Panc1 (cell line): ENCODE measurements around the gene COL4A2. TPM values are rescaled to one million over a fixed set of nuclear protein-coding genes. Genes with fewer than 3 reads are reported as not detected.

ENCODE experiments used
- ATAC-seq: fragments of 200-7000 bp; cut with Tn5 transposase; 2 replicates; pipeline ENCODE4 v1.9.1; 2020; ENCODE audit warnings: mild to moderate bottlenecking, moderate library complexity
- BruUV-seq: library from RNA; stranded (reverse); fragments of 400-500 nt; replicated peaks from 2 replicates; lab custom pipeline; 2021; lab: Mats Ljungman, UMichigan
- CTCF ChIA-PET: fragments of 300-600 bp; sonication (Branson Sonifier 250); formaldehyde crosslinking; loops from one replicate; lab custom pipeline; 2022; ENCODE audit warnings: antibody characterized with exemption; lab: Charles Lee
- POLR2A ChIA-PET: fragments of 300-600 bp; sonication (Branson Sonifier 250); formaldehyde crosslinking; loops from one replicate; lab custom pipeline; 2022; ENCODE audit warnings: antibody characterized with exemption; lab: Charles Lee
- DNase-seq: peaks from one replicate; pipeline ENCODE4 v3.0.0-alpha.2; 2010; ENCODE audit warnings: low read depth, low spot score
- H3K27ac ChIP-seq: 2 replicates; pipeline ENCODE4 v1.5.1; 2011; ENCODE audit warnings: mild to moderate bottlenecking, low read length, inconsistent platforms
- H3K27me3 ChIP-seq: fragments of 200-500 bp; sonication (Bioruptor generic); 2 replicates; pipeline ENCODE4 v1.6.0; 2014; ENCODE audit warnings: low read length, inconsistent platforms; ENCODE audit not compliant: control insufficient read depth, insufficient read depth
- H3K36me3 ChIP-seq: fragments of 200-500 bp; sonication (Bioruptor generic); 2 replicates; pipeline ENCODE4 v1.5.1; 2014; ENCODE audit warnings: inconsistent platforms, mild to moderate bottlenecking, low read length, moderate library complexity; ENCODE audit not compliant: control insufficient read depth, insufficient read depth
- H3K4me1 ChIP-seq: 2 replicates; pipeline ENCODE4 v1.5.1; 2011; ENCODE audit warnings: inconsistent platforms, mild to moderate bottlenecking, low read length, moderate library complexity; ENCODE audit not compliant: control insufficient read depth, insufficient read depth
- H3K4me3 ChIP-seq, 2 experiments: 2 replicates each; pipeline ENCODE4 v1.5.1; 2011 to 2012; ENCODE audit warnings: low read depth in 2 of 2, low read length in 2 of 2, mild to moderate bottlenecking in 2 of 2, inconsistent platforms in 1 of 2, moderate library complexity in 1 of 2
- H3K9me3 ChIP-seq: fragments of 200-500 bp; sonication (Bioruptor generic); 2 replicates; pipeline ENCODE4 v1.5.1; 2014; ENCODE audit warnings: low read depth, mild to moderate bottlenecking, inconsistent platforms, low read length, moderate library complexity; ENCODE audit not compliant: control insufficient read depth, insufficient read depth
- POLR2AphosphoS5 ChIP-seq: IDR thresholded peaks from 2 replicates; pipeline ENCODE4 v1.6.1; 2012; ENCODE audit warnings: mild to moderate bottlenecking, low read depth, low read length, moderate library complexity
- SIN3A ChIP-seq: IDR thresholded peaks from 2 replicates; pipeline ENCODE4 v1.6.1; 2012; ENCODE audit warnings: low read depth, mild to moderate bottlenecking, low read length, moderate library complexity, borderline replicate concordance; ENCODE audit not compliant: insufficient read depth
- TCF7L2 ChIP-seq: IDR thresholded peaks from 2 replicates; pipeline ENCODE4 v1.6.1; 2011; ENCODE audit warnings: mild to moderate bottlenecking, low read depth, low read length, inconsistent platforms
- in situ Hi-C: cut with HindIII; loops from 2 replicates; pipeline ENCODE4 v1.10.0; 2016; ENCODE audit warnings: low sequenced_read_pairs, low pct_unique_long_range_greater_than_20kb
- intact Hi-C: fragments of 100-400 bp; cut with micrococcal nuclease; formaldehyde crosslinking; loops from one replicate; pipeline ENCODE4 v1.10.0; 2022; ENCODE audit not compliant: unreplicated experiment
- total RNA-seq: library from RNA; stranded (reverse); gene quantifications from one replicate; pipeline ENCODE4 v1.2.1, GENCODE V29; 2021; ENCODE audit not compliant: unreplicated experiment
- TF ChIP-seq, protein P1 (sequence below), 2 experiments: IDR thresholded peaks; 2 replicates each; pipeline ENCODE4 v1.6.1; 2011 to 2012; ENCODE audit warnings: low read depth in 2 of 2, control low read depth in 1 of 2, low read length in 1 of 2, mild to moderate bottlenecking in 1 of 2, moderate library complexity in 1 of 2; ENCODE audit not compliant: insufficient read depth in 1 of 2
- TF ChIP-seq, protein P2 (sequence below): fragments of 450-650 bp; IDR thresholded peaks from 2 replicates; pipeline ENCODE4 v1.5.1; 2017; ENCODE audit warnings: mild to moderate bottlenecking

COL4A2 gene
- total RNA-seq, 1 experiment from 2014 or later, result 3.0 TPM

- H3K36me3 ChIP-seq, result no peaks in the 10 kb centered on the region
- ATAC-seq, result no peak
- in situ Hi-C loops (no loop called here), intact Hi-C loops (no loop called here)
- ChIA-PET POLR2A (no interaction called here), CTCF (no interaction called here)
- H3K27me3 ChIP-seq, result no peaks in the 10 kb centered on the region; the same call in 1 of the 2 replicates
- DNase-seq, result no peak
- H3K27ac ChIP-seq, result no peak overlapping the region
- TF ChIP-seq TCF7L2 (no peak), SIN3A (no peak), POLR2AphosphoS5 (no peak)
- TF ChIP-seq, protein P1, sequence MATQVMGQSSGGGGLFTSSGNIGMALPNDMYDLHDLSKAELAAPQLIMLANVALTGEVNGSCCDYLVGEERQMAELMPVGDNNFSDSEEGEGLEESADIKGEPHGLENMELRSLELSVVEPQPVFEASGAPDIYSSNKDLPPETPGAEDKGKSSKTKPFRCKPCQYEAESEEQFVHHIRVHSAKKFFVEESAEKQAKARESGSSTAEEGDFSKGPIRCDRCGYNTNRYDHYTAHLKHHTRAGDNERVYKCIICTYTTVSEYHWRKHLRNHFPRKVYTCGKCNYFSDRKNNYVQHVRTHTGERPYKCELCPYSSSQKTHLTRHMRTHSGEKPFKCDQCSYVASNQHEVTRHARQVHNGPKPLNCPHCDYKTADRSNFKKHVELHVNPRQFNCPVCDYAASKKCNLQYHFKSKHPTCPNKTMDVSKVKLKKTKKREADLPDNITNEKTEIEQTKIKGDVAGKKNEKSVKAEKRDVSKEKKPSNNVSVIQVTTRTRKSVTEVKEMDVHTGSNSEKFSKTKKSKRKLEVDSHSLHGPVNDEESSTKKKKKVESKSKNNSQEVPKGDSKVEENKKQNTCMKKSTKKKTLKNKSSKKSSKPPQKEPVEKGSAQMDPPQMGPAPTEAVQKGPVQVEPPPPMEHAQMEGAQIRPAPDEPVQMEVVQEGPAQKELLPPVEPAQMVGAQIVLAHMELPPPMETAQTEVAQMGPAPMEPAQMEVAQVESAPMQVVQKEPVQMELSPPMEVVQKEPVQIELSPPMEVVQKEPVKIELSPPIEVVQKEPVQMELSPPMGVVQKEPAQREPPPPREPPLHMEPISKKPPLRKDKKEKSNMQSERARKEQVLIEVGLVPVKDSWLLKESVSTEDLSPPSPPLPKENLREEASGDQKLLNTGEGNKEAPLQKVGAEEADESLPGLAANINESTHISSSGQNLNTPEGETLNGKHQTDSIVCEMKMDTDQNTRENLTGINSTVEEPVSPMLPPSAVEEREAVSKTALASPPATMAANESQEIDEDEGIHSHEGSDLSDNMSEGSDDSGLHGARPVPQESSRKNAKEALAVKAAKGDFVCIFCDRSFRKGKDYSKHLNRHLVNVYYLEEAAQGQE (IDR thresholded peaks at IDR 0.05; ENCODE audit: insufficient read depth in 1 of 2, low read depth in 2 of 2, low read length in 1 of 2), result no peak
- TF ChIP-seq, protein P2, sequence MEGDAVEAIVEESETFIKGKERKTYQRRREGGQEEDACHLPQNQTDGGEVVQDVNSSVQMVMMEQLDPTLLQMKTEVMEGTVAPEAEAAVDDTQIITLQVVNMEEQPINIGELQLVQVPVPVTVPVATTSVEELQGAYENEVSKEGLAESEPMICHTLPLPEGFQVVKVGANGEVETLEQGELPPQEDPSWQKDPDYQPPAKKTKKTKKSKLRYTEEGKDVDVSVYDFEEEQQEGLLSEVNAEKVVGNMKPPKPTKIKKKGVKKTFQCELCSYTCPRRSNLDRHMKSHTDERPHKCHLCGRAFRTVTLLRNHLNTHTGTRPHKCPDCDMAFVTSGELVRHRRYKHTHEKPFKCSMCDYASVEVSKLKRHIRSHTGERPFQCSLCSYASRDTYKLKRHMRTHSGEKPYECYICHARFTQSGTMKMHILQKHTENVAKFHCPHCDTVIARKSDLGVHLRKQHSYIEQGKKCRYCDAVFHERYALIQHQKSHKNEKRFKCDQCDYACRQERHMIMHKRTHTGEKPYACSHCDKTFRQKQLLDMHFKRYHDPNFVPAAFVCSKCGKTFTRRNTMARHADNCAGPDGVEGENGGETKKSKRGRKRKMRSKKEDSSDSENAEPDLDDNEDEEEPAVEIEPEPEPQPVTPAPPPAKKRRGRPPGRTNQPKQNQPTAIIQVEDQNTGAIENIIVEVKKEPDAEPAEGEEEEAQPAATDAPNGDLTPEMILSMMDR, result no peak
- H3K9me3 ChIP-seq, result no peaks in the 10 kb centered on the region
- no peaks in the 10 kb centered on the region for H3K4me1 ChIP-seq
- BruUV-seq, result no TSS peak
- H3K4me3 ChIP-seq, result no peak overlapping the region
Measured at GRCh38 chr13:110290826-110291225, 16.3 kb upstream of the COL4A2 start.

DNA sequence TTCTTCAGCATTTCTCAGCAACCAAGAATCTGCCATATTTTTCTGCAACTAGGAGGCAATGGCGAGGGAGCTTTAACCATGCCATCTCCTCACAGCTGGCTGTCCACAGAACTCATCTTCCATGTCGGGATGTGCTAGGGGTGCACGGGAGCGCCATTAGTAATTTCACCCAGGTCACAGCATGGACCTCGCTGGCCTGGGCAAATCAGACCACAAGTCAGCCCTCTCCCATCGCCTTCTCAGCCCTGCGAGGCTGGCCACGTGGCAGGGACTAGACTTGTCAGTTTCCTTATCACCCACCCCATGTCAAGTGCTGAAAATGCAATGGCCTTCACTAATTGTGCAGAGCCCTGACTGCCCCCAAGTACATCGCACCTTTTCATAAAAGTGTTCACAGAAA is 15.8 kb upstream of the COL4A2 start:
- in situ Hi-C loops, result no loop called here
- TF ChIP-seq POLR2AphosphoS5, result no peak
- TF ChIP-seq TCF7L2, result no peak
- TF ChIP-seq, protein P1 (IDR thresholded peaks at IDR 0.05; ENCODE audit: insufficient read depth in 1 of 2, low read depth in 2 of 2, low read length in 1 of 2), result no peak
- TF ChIP-seq SIN3A, result no peak
- TF ChIP-seq, protein P2, result no peak
- no TSS peak for BruUV-seq
- CTCF ChIA-PET, result no interaction called here
- POLR2A ChIA-PET, result no interaction called here
- DNase-seq, result no peak
- Histone ChIP-seq H3K27ac (no peak overlapping the region), H3K4me3 (no peak overlapping the region), H3K9me3 (no peaks in the 10 kb centered on the region), H3K27me3 (no peaks in the 10 kb centered on the region; the same call in 1 of the 2 replicates), H3K36me3 (no peaks in the 10 kb centered on the region), H3K4me1 (no peaks in the 10 kb centered on the region)
- ATAC-seq, result no peak
- intact Hi-C loops, result no loop called here
